HepG2 (cell line): ENCODE measurements around the gene PTGR2. TPM values are rescaled to one million over a fixed set of nuclear protein-coding genes. Genes with fewer than 3 reads are reported as not detected.

ENCODE experiments used
- AFF4 ChIP-seq: sonication (generic); formaldehyde crosslinking; IDR thresholded peaks from 2 replicates; pipeline ENCODE4 v1.4.0; 2020; ENCODE audit warnings: missing genetic modification reagents
- ARNT ChIP-seq: fragments of 450-650 bp; IDR thresholded peaks from 2 replicates; pipeline ENCODE4 v1.6.1; 2017
- CEBPB ChIP-seq: IDR thresholded peaks from 2 replicates; pipeline ENCODE4 v1.6.1; 2011; ENCODE audit warnings: low read depth, low read length, improper control_type of control experiment, borderline replicate concordance
- MTA1 ChIP-seq: sonication (generic); formaldehyde crosslinking; IDR thresholded peaks from 2 replicates; pipeline ENCODE4 v1.4.0; 2020; ENCODE audit warnings: missing genetic modification reagents, mild to moderate bottlenecking, borderline replicate concordance
- NFE2L2 ChIP-seq: fragments of 150-350 bp; IDR thresholded peaks from 2 replicates; pipeline ENCODE4 v1.6.1; 2014; ENCODE audit warnings: low read length
- PHF21A ChIP-seq: sonication (generic); formaldehyde crosslinking; IDR thresholded peaks from 2 replicates; pipeline ENCODE4 v1.5.0; 2020; ENCODE audit warnings: mild to moderate bottlenecking, missing genetic modification reagents
- SRSF9 ChIP-seq: fragments of 200-400 bp; formaldehyde crosslinking; IDR thresholded peaks from 2 replicates; pipeline ENCODE4 v1.6.1; 2018; ENCODE audit warnings: borderline replicate concordance, mild to moderate bottlenecking, low read depth, low read length; ENCODE audit not compliant: insufficient read depth, poor library complexity, severe bottlenecking
- SRY ChIP-seq: sonication (generic); formaldehyde crosslinking; IDR thresholded peaks from 2 replicates; pipeline ENCODE4 v1.8.0; 2022; ENCODE audit warnings: mild to moderate bottlenecking, missing genetic modification reagents
- TBL1XR1 ChIP-seq: fragments of 150-350 bp; IDR thresholded peaks from 2 replicates; pipeline ENCODE4 v1.6.1; 2014; ENCODE audit warnings: borderline replicate concordance, low read length; ENCODE audit not compliant: partially characterized antibody
- ZFP36L1 ChIP-seq: sonication (generic); formaldehyde crosslinking; IDR thresholded peaks from 2 replicates; pipeline ENCODE4 v1.8.0; 2022; ENCODE audit warnings: mild to moderate bottlenecking, missing genetic modification reagents, moderate library complexity
- ZNF407 ChIP-seq: sonication (generic); formaldehyde crosslinking; IDR thresholded peaks from one replicate; pipeline ENCODE4 v1.5.1; 2020; ENCODE audit warnings: mild to moderate bottlenecking, missing genetic modification reagents; ENCODE audit errors: not compliant biosample characterization
- ZNF543 ChIP-seq: sonication (generic); formaldehyde crosslinking; IDR thresholded peaks from 2 replicates; pipeline ENCODE4 v1.4.0; 2020; ENCODE audit warnings: mild to moderate bottlenecking, missing genetic modification reagents
- ZNF710 ChIP-seq: sonication (generic); formaldehyde crosslinking; IDR thresholded peaks from 2 replicates; pipeline ENCODE4 v1.5.0; 2020; ENCODE audit warnings: mild to moderate bottlenecking, missing genetic modification reagents, borderline replicate concordance
- ZNF747 ChIP-seq: sonication (generic); formaldehyde crosslinking; IDR thresholded peaks from 2 replicates; pipeline ENCODE4 v1.8.1; 2023; ENCODE audit warnings: missing genetic modification reagents, mild to moderate bottlenecking, borderline replicate concordance
- polyA plus RNA-seq, 8 experiments: library from polyadenylated mRNA; depleted of rRNA in 3 of 8; stranded (reverse) in 7 of 8; unstranded in 1 of 8; fragments of >200 nt; fragmentation: Illumina TruSeq in 4 of 8; extraction: Trizol in 4 of 8; gene quantifications; 2 replicates each; pipeline versions ENCODE4 v1.2.1 to v1.2.3, GENCODE V29; 2011 to 2016; ENCODE audit warnings: low read depth in 4 of 8, missing spikeins in 1 of 8, mixed read lengths in 1 of 8; ENCODE audit not compliant: insufficient read depth in 1 of 8
- total RNA-seq, 5 experiments: library from RNA; depleted of rRNA; stranded (reverse); fragments of >200 nt; fragmentation: Illumina TruSeq; extraction: Trizol; gene quantifications; 2 replicates each; pipeline ENCODE4 v1.2.3, GENCODE V29; 2016; ENCODE audit warnings: low read depth in 1 of 5

The PTGR2 gene
- total and polyA plus RNA-seq, 2 of the 13 experiments (the other 11 are each of a cell fraction or from before 2014, with no cell fraction given) = 3.0 to 4.3 TPM

GRCh38 chr14:73802431-73803188, 49.0 kb upstream of the PTGR2 start (continued):
- TF ChIP-seq AFF4 (CRISPR knock-in tag) (no peak), ZNF747 (no peak), PHF21A (CRISPR knock-in tag) (peak; percentile 54; the same call in 1 of the 2 replicates), ARNT (no peak), NFE2L2 (no peak), CEBPB (peak; percentile 32; the same call in 1 of the 2 replicates), ZNF710 (CRISPR knock-in tag) (no peak), ZNF543 (CRISPR knock-in tag) (0 out of 2 replicates have a peak, but pooled peaks have one; percentile 43), MTA1 (CRISPR knock-in tag) (no peak), ZNF407 (CRISPR knock-in tag) (no peak), TBL1XR1 (no peak), SRSF9 (no peak), SRY (CRISPR knock-in tag) (no peak), ZFP36L1 (CRISPR knock-in tag) (no peak)
